ENCODE results near the gene MARK4. TPM values are rescaled to one million over a fixed set of nuclear protein-coding genes. Genes with fewer than 3 reads are reported as not detected.

The MARK4 gene
- total RNA-seq, 1 donor, result 18.1 TPM

- H3K9me3 ChIP-seq (ENCODE audit: low read depth, low read length), result no peaks in the 10 kb centered on the region
- DNase-seq (ENCODE audit: insufficient read length, low spot score, missing footprints), result peak; percentile 72
- H3K4me3 ChIP-seq (ENCODE audit: insufficient read depth, low read length), result peak overlapping the region; percentile 50
- TF ChIP-seq CTCF (IDR thresholded peaks at IDR 0.05; ENCODE audit: extremely low read depth, low read depth, low read length), result no peak
- H3K27ac ChIP-seq (ENCODE audit: low read depth, low read length), result no peak overlapping the region
- no peaks in the 10 kb centered on the region for H3K79me2 ChIP-seq (ENCODE audit: insufficient read depth, low read length)
- no peaks in the 10 kb centered on the region for H4K20me1 ChIP-seq (ENCODE audit: insufficient read depth, low read length)
- H3K36me3 ChIP-seq (ENCODE audit: insufficient read depth, low read length), result no peaks in the 10 kb centered on the region
- peak overlapping the region; percentile 76 for H3K4me2 ChIP-seq (ENCODE audit: insufficient read depth, low read length)
- H3K4me1 ChIP-seq (ENCODE audit: insufficient read depth, low read length), result peaks cover 13% of the 10 kb centered on the region
- H3K27me3 ChIP-seq (ENCODE audit: insufficient read depth, low read length), result peaks cover 4% of the 10 kb centered on the region
- H2AFZ ChIP-seq (ENCODE audit: low read length), result peak overlapping the region; percentile 68
These were observed 72.6 kb downstream of the MARK4 start for GRCh38 chr19:45323671-45324081.

- DNase-seq (ENCODE audit: insufficient read length, low spot score, missing footprints), result no peak
- Histone ChIP-seq H2AFZ (ENCODE audit: low read length) (no peak overlapping the region), H3K4me1 (ENCODE audit: insufficient read depth, low read length) (peaks cover 13% of the 10 kb centered on the region), H3K4me2 (ENCODE audit: insufficient read depth, low read length) (no peak overlapping the region), H3K27ac (ENCODE audit: low read depth, low read length) (no peak overlapping the region), H3K27me3 (ENCODE audit: insufficient read depth, low read length) (peaks cover 4% of the 10 kb centered on the region), H3K79me2 (ENCODE audit: insufficient read depth, low read length) (no peaks in the 10 kb centered on the region), H3K36me3 (ENCODE audit: insufficient read depth, low read length) (no peaks in the 10 kb centered on the region), H4K20me1 (ENCODE audit: insufficient read depth, low read length) (no peaks in the 10 kb centered on the region), H3K9me3 (ENCODE audit: low read depth, low read length) (no peaks in the 10 kb centered on the region), H3K4me3 (ENCODE audit: insufficient read depth, low read length) (no peak overlapping the region)
- no peak for TF ChIP-seq CTCF (IDR thresholded peaks at IDR 0.05; ENCODE audit: extremely low read depth, low read depth, low read length)
These were observed 73.4 kb downstream of the MARK4 start for GRCh38 chr19:45324349-45324907.

- no peak for TF ChIP-seq CTCF (IDR thresholded peaks at IDR 0.05; ENCODE audit: extremely low read depth, low read depth, low read length)
- no peaks in the 10 kb centered on the region for H3K79me2 ChIP-seq (ENCODE audit: insufficient read depth, low read length)
- no peak overlapping the region for H3K4me2 ChIP-seq (ENCODE audit: insufficient read depth, low read length)
- no peaks in the 10 kb centered on the region for H4K20me1 ChIP-seq (ENCODE audit: insufficient read depth, low read length)
- no peaks in the 10 kb centered on the region for H3K36me3 ChIP-seq (ENCODE audit: insufficient read depth, low read length)
- no peak overlapping the region for H3K27ac ChIP-seq (ENCODE audit: low read depth, low read length)
- no peak overlapping the region for H2AFZ ChIP-seq (ENCODE audit: low read length)
- no peaks in the 10 kb centered on the region for H3K9me3 ChIP-seq (ENCODE audit: low read depth, low read length)
- H3K4me1 ChIP-seq (ENCODE audit: insufficient read depth, low read length), result peaks cover 13% of the 10 kb centered on the region
- peaks cover 4% of the 10 kb centered on the region for H3K27me3 ChIP-seq (ENCODE audit: insufficient read depth, low read length)
- no peak overlapping the region for H3K4me3 ChIP-seq (ENCODE audit: insufficient read depth, low read length)
- no peak for DNase-seq (ENCODE audit: insufficient read length, low spot score, missing footprints)
These were observed 76.5 kb downstream of the MARK4 start for GRCh38 chr19:45327404-45328143.

GRCh38 chr19:45331411-45331810, 80.3 kb downstream of the MARK4 start:
- no peak overlapping the region for H3K27ac ChIP-seq (ENCODE audit: low read depth, low read length)
- no peaks in the 10 kb centered on the region for H3K79me2 ChIP-seq (ENCODE audit: insufficient read depth, low read length)
- H3K27me3 ChIP-seq (ENCODE audit: insufficient read depth, low read length), result no peaks in the 10 kb centered on the region
- H3K4me1 ChIP-seq (ENCODE audit: insufficient read depth, low read length), result peaks cover 2% of the 10 kb centered on the region
- TF ChIP-seq CTCF (IDR thresholded peaks at IDR 0.05; ENCODE audit: extremely low read depth, low read depth, low read length), result no peak
- no peaks in the 10 kb centered on the region for H3K9me3 ChIP-seq (ENCODE audit: low read depth, low read length)
- H3K4me2 ChIP-seq (ENCODE audit: insufficient read depth, low read length), result no peak overlapping the region
- no peaks in the 10 kb centered on the region for H4K20me1 ChIP-seq (ENCODE audit: insufficient read depth, low read length)
- DNase-seq (ENCODE audit: insufficient read length, low spot score, missing footprints), result no peak
- H2AFZ ChIP-seq (ENCODE audit: low read length), result no peak overlapping the region
- H3K36me3 ChIP-seq (ENCODE audit: insufficient read depth, low read length), result no peaks in the 10 kb centered on the region
- no peak overlapping the region for H3K4me3 ChIP-seq (ENCODE audit: insufficient read depth, low read length)
